Measurements from ENCODE around the gene CGN. TPM values are rescaled to one million over a fixed set of nuclear protein-coding genes. Genes with fewer than 3 reads are reported as not detected.

Gene CGN
- total RNA-seq, 4 donors from 2014 or later: 0.34 to 0.78 TPM; not detected in 2

GRCh38 chr1:151529211-151529702 is 18.1 kb downstream of the CGN start:
- Histone ChIP-seq H3K27ac (no peak overlapping the region), H3K27me3 (no peaks in the 10 kb centered on the region), H3K4me1 (no peaks in the 10 kb centered on the region), H3K9me3 (no peaks in the 10 kb centered on the region), H3K4me3 (no peak overlapping the region), H3K36me3 (no peaks in the 10 kb centered on the region)
- ATAC-seq (no peak), DNase-seq (no peak)
- TF ChIP-seq POLR2A (IDR thresholded peaks at IDR 0.05): no peak
- TF ChIP-seq, protein P1, sequence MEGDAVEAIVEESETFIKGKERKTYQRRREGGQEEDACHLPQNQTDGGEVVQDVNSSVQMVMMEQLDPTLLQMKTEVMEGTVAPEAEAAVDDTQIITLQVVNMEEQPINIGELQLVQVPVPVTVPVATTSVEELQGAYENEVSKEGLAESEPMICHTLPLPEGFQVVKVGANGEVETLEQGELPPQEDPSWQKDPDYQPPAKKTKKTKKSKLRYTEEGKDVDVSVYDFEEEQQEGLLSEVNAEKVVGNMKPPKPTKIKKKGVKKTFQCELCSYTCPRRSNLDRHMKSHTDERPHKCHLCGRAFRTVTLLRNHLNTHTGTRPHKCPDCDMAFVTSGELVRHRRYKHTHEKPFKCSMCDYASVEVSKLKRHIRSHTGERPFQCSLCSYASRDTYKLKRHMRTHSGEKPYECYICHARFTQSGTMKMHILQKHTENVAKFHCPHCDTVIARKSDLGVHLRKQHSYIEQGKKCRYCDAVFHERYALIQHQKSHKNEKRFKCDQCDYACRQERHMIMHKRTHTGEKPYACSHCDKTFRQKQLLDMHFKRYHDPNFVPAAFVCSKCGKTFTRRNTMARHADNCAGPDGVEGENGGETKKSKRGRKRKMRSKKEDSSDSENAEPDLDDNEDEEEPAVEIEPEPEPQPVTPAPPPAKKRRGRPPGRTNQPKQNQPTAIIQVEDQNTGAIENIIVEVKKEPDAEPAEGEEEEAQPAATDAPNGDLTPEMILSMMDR (IDR thresholded peaks at IDR 0.05 in 4 of 5, conservative IDR thresholded peaks at IDR 0.05 in 1 of 5): no peak
- in situ Hi-C loops (cut with MboI; ENCODE audit: low sequenced_read_pairs in 4 of 4) (loop anchor here in 1 of 4 donors (25.0 kb wide), 1 partner anchor 92 kb away; no protein-coding TSS in a partner anchor), intact Hi-C loops (cut with DNase I; ENCODE audit: low total_unique reads) (no loop called here)

DNA sequence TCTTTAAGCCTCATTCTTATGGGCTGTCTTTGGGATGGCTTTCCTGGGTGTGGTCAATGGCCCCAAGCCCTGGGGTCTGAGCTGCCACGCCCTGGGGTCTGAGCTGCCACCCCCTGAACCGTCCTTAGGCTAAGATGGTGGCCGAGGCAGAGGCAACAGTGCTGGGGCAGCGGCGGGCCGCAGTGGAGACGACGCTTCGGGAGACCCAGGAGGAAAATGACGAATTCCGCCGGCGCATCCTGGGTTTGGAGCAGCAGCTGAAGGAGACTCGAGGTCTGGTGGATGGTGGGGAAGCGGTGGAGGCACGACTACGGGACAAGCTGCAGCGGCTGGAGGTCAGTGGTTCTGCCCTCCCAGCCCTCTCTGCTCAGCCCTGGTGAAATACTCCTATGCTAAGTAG is 18.6 kb downstream of the CGN start:
- H3K9me3 ChIP-seq: no peaks in the 10 kb centered on the region
- H3K4me1 ChIP-seq: no peaks in the 10 kb centered on the region
- TF ChIP-seq, protein P1 (IDR thresholded peaks at IDR 0.05 in 4 of 5, conservative IDR thresholded peaks at IDR 0.05 in 1 of 5): no peak
- no peak for TF ChIP-seq POLR2A (IDR thresholded peaks at IDR 0.05)
- intact Hi-C loops (cut with DNase I; ENCODE audit: low total_unique reads): no loop called here
- no peak overlapping the region for H3K4me3 ChIP-seq
- ATAC-seq (no peak), DNase-seq (no peak)
- in situ Hi-C loops (cut with MboI; ENCODE audit: low sequenced_read_pairs in 4 of 4): loop anchor here in 3 of 4 donors (10.0 to 25.0 kb wide), 3 partner anchors 65 to 205 kb away; no protein-coding TSS in a partner anchor
- no peaks in the 10 kb centered on the region for H3K36me3 ChIP-seq
- no peaks in the 10 kb centered on the region for H3K27me3 ChIP-seq
- H3K27ac ChIP-seq: no peak overlapping the region

DNA sequence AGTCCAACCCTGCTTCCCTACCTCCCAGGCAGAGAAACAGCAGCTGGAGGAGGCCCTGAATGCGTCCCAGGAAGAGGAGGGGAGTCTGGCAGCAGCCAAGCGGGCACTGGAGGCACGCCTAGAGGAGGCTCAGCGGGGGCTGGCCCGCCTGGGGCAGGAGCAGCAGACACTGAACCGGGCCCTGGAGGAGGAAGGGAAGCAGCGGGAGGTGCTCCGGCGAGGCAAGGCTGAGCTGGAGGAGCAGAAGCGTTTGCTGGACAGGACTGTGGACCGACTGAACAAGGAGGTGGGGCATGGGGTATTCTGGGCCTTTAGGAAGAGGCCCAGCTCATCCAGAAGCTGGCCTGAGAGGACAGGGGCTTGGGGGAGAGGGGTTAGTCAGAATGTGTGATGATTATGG is 19.3 kb downstream of the CGN start:
- H3K36me3 ChIP-seq: no peaks in the 10 kb centered on the region
- intact Hi-C loops (cut with DNase I; ENCODE audit: low total_unique reads) (no loop called here), in situ Hi-C loops (cut with MboI; ENCODE audit: low sequenced_read_pairs in 4 of 4) (loop anchor here in 3 of 4 donors (10.0 to 25.0 kb wide), 3 partner anchors 66 to 204 kb away; no protein-coding TSS in a partner anchor)
- H3K4me1 ChIP-seq: no peaks in the 10 kb centered on the region
- no peaks in the 10 kb centered on the region for H3K27me3 ChIP-seq
- ATAC-seq (no peak), DNase-seq (no peak)
- TF ChIP-seq POLR2A (IDR thresholded peaks at IDR 0.05): no peak
- TF ChIP-seq, protein P1 (IDR thresholded peaks at IDR 0.05 in 4 of 5, conservative IDR thresholded peaks at IDR 0.05 in 1 of 5): no peak
- H3K4me3 ChIP-seq: no peak overlapping the region
- no peak overlapping the region for H3K27ac ChIP-seq
- H3K9me3 ChIP-seq: no peaks in the 10 kb centered on the region

- Histone ChIP-seq H3K36me3 (no peaks in the 10 kb centered on the region), H3K4me3 (no peak overlapping the region), H3K4me1 (no peaks in the 10 kb centered on the region), H3K27ac (no peak overlapping the region), H3K27me3 (no peaks in the 10 kb centered on the region), H3K9me3 (no peaks in the 10 kb centered on the region)
- no peak for TF ChIP-seq POLR2A (IDR thresholded peaks at IDR 0.05)
- TF ChIP-seq, protein P1 (IDR thresholded peaks at IDR 0.05 in 4 of 5, conservative IDR thresholded peaks at IDR 0.05 in 1 of 5): no peak
- in situ Hi-C loops (cut with MboI; ENCODE audit: low sequenced_read_pairs in 4 of 4) (loop anchor here in 3 of 4 donors (10.0 to 25.0 kb wide), 3 partner anchors 69 to 201 kb away; no protein-coding TSS in a partner anchor), intact Hi-C loops (cut with DNase I; ENCODE audit: low total_unique reads) (loop anchor here (1.0 kb wide), 1 partner anchor 201 kb away; no protein-coding TSS in a partner anchor)
- no peak for ATAC-seq
- no peak for DNase-seq
Measured at GRCh38 chr1:151533870-151534269, 22.7 kb downstream of the CGN start.
